Neural cell (in vitro differentiated cells): ENCODE measurements around the gene REV1. TPM values are rescaled to one million over a fixed set of nuclear protein-coding genes. Genes with fewer than 3 reads are reported as not detected.

Experiments
- H2AFZ ChIP-seq: fragments of 200-600, 300-800 bp; sonication (generic), shearing (Covaris generic); 2 replicates; pipeline ENCODE4 v1.6.0; 2014; ENCODE audit warnings: low read depth, mild to moderate bottlenecking, antibody characterized with exemption, low read length, moderate library complexity
- H3F3A ChIP-seq: fragments of 200-600 bp; shearing (Covaris generic); 2 replicates; pipeline ENCODE4 v1.6.1; 2016; ENCODE audit warnings: mild to moderate bottlenecking, moderate library complexity, mixed read lengths, antibody characterized with exemption, low read length; ENCODE audit not compliant: insufficient read depth, poor library complexity, severe bottlenecking
- H3K27ac ChIP-seq: fragments of 200-600, 300-800 bp; sonication (generic), shearing (Covaris generic); 2 replicates; pipeline ENCODE4 v1.5.1; 2014; ENCODE audit warnings: mild to moderate bottlenecking, low read length, moderate library complexity
- H3K27me3 ChIP-seq: fragments of 300-800, 200-600 bp; sonication (generic), shearing (Covaris generic); 2 replicates; pipeline ENCODE4 v1.6.0; 2014; ENCODE audit warnings: mild to moderate bottlenecking, low read depth, low read length, moderate library complexity; ENCODE audit not compliant: insufficient read depth
- H3K36me3 ChIP-seq: fragments of 300-800, 200-600 bp; sonication (generic), shearing (Covaris generic); 2 replicates; pipeline ENCODE4 v1.5.1; 2014; ENCODE audit warnings: mild to moderate bottlenecking, antibody characterized with exemption, low read length, moderate library complexity; ENCODE audit not compliant: insufficient read depth
- H3K4me2 ChIP-seq: fragments of 300-800, 200-600 bp; sonication (generic), shearing (Covaris generic); 2 replicates; pipeline ENCODE4 v1.6.0; 2014; ENCODE audit warnings: mild to moderate bottlenecking, low read length
- H3K4me3 ChIP-seq: fragments of 300-800, 200-600 bp; sonication (generic), shearing (Covaris generic); 2 replicates; pipeline ENCODE4 v1.5.1; 2014; ENCODE audit warnings: mild to moderate bottlenecking, low read length, moderate library complexity
- H3K79me2 ChIP-seq: fragments of 200-600 bp; shearing (Covaris generic); replicated peaks from 2 replicates; pipeline ENCODE4 v1.6.0; 2014; ENCODE audit warnings: mild to moderate bottlenecking, low read length, moderate library complexity; ENCODE audit not compliant: insufficient read depth
- H3K9ac ChIP-seq: fragments of 300-800, 200-600 bp; sonication (generic), shearing (Covaris generic); 2 replicates; pipeline ENCODE4 v1.6.1; 2016; ENCODE audit warnings: mild to moderate bottlenecking, low read length, mixed read lengths
- H3K9me2 ChIP-seq: fragments of 200-600 bp; shearing (Covaris generic); 2 replicates; pipeline ENCODE4 v1.6.1; 2016; ENCODE audit warnings: mild to moderate bottlenecking, low read length, mixed read lengths; ENCODE audit not compliant: insufficient read depth
- H3K9me3 ChIP-seq: fragments of 200-600, 300-800 bp; sonication (generic), shearing (Covaris generic); 2 replicates; pipeline ENCODE4 v1.6.1; 2016; ENCODE audit warnings: mild to moderate bottlenecking, mixed run types, low read length, moderate library complexity, mixed read lengths
- H4K20me1 ChIP-seq: fragments of 200-600 bp; shearing (Covaris generic); 2 replicates; pipeline ENCODE4 v1.6.1; 2016; ENCODE audit warnings: mild to moderate bottlenecking, mixed run types; ENCODE audit not compliant: insufficient read depth
- EP300 ChIP-seq: fragments of 450-650 bp; conservative IDR thresholded peaks from 2 replicates; pipeline ENCODE4 v1.6.1; 2014; ENCODE audit warnings: antibody characterized with exemption, mild to moderate bottlenecking, moderate library complexity; ENCODE audit not compliant: poor library complexity, severe bottlenecking
- EZH2 ChIP-seq: fragments of 200-600, 300-800 bp; shearing (Covaris generic), sonication (generic); IDR thresholded peaks from 2 replicates; pipeline ENCODE4 v1.6.1; 2014; ENCODE audit warnings: antibody characterized with exemption, low read length, borderline replicate concordance, mild to moderate bottlenecking; ENCODE audit not compliant: insufficient read depth, poor library complexity, severe bottlenecking
- MXI1 ChIP-seq: fragments of 450-650 bp; conservative IDR thresholded peaks from 2 replicates; pipeline ENCODE4 v1.6.1; 2014; ENCODE audit warnings: antibody characterized with exemption, mild to moderate bottlenecking; ENCODE audit not compliant: poor library complexity, severe bottlenecking
- POLR2AphosphoS5 ChIP-seq: IDR thresholded peaks from 2 replicates; pipeline ENCODE4 v1.6.1; 2012
- RAD21 ChIP-seq: fragments of 450-650 bp; conservative IDR thresholded peaks from 2 replicates; pipeline ENCODE4 v1.6.1; 2014; ENCODE audit warnings: antibody characterized with exemption, mild to moderate bottlenecking, moderate library complexity
- SMC3 ChIP-seq: fragments of 450-650 bp; conservative IDR thresholded peaks from 2 replicates; pipeline ENCODE4 v1.6.1; 2014; ENCODE audit warnings: antibody characterized with exemption, mild to moderate bottlenecking, moderate library complexity; ENCODE audit not compliant: poor library complexity
- TAF1 ChIP-seq: IDR thresholded peaks from 2 replicates; pipeline ENCODE4 v1.6.1; 2012; ENCODE audit warnings: low read depth
- polyA plus RNA-seq: library from polyadenylated mRNA; depleted of rRNA; stranded (reverse); fragments of >200 nt; gene quantifications from 2 replicates; pipeline ENCODE4 v1.2.3, GENCODE V29; 2014
- TF ChIP-seq, protein P1 (sequence below): fragments of 450-650 bp; IDR thresholded peaks from 2 replicates; pipeline ENCODE4 v1.5.1; 2014; ENCODE audit warnings: antibody characterized with exemption, mild to moderate bottlenecking, moderate library complexity; ENCODE audit not compliant: poor library complexity, severe bottlenecking
- TF ChIP-seq, protein P2 (sequence below): IDR thresholded peaks from 2 replicates; pipeline ENCODE4 v1.6.1; 2012; ENCODE audit warnings: borderline replicate concordance

Gene REV1
- polyA plus RNA-seq, 1 donor from 2014 or later, result 84.1 TPM

DNA sequence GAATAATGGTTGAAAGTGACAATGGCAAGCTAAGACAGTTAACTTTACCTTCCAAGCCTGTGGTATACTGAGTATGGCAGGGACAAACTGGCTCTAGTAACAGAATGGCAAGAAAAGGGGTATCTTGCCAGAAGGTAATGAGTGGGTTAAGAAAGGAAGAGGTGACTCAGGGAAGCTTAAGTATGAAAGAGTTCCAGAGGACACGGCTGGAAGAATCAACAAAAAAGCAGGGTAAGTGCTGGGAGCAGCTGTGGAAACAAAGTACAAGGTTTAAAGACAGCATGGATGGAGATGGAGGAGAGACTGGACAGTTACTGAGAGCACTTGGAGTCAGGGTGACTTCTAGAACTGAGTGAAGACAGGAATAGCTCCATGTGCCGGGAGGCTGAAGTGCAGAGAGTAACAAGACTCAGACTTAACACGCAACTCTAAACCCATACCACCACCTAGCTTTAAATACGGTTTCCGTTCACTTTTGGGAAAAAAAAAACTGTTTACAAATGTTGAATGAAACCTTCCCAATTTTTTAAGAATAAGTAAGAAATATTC, 69.0 kb downstream of the REV1 start:
- Histone ChIP-seq H4K20me1 (no peaks in the 10 kb centered on the region), H3K79me2 (no peaks in the 10 kb centered on the region), H3K27me3 (no peaks in the 10 kb centered on the region), H3F3A (no peaks in the 10 kb centered on the region), H2AFZ (no peak overlapping the region), H3K4me3 (no peak overlapping the region), H3K4me2 (no peak overlapping the region), H3K36me3 (peaks cover 24% of the 10 kb centered on the region), H3K9ac (no peak overlapping the region), H3K9me3 (no peaks in the 10 kb centered on the region), H3K9me2 (no peaks in the 10 kb centered on the region), H3K27ac (no peak overlapping the region)
- TF ChIP-seq TAF1 (no peak), EP300 (no peak), RAD21 (no peak), POLR2AphosphoS5 (no peak), SMC3 (no peak), MXI1 (no peak), EZH2 (no peak)
- TF ChIP-seq, protein P1, sequence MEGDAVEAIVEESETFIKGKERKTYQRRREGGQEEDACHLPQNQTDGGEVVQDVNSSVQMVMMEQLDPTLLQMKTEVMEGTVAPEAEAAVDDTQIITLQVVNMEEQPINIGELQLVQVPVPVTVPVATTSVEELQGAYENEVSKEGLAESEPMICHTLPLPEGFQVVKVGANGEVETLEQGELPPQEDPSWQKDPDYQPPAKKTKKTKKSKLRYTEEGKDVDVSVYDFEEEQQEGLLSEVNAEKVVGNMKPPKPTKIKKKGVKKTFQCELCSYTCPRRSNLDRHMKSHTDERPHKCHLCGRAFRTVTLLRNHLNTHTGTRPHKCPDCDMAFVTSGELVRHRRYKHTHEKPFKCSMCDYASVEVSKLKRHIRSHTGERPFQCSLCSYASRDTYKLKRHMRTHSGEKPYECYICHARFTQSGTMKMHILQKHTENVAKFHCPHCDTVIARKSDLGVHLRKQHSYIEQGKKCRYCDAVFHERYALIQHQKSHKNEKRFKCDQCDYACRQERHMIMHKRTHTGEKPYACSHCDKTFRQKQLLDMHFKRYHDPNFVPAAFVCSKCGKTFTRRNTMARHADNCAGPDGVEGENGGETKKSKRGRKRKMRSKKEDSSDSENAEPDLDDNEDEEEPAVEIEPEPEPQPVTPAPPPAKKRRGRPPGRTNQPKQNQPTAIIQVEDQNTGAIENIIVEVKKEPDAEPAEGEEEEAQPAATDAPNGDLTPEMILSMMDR, result no peak
- TF ChIP-seq, protein P2, sequence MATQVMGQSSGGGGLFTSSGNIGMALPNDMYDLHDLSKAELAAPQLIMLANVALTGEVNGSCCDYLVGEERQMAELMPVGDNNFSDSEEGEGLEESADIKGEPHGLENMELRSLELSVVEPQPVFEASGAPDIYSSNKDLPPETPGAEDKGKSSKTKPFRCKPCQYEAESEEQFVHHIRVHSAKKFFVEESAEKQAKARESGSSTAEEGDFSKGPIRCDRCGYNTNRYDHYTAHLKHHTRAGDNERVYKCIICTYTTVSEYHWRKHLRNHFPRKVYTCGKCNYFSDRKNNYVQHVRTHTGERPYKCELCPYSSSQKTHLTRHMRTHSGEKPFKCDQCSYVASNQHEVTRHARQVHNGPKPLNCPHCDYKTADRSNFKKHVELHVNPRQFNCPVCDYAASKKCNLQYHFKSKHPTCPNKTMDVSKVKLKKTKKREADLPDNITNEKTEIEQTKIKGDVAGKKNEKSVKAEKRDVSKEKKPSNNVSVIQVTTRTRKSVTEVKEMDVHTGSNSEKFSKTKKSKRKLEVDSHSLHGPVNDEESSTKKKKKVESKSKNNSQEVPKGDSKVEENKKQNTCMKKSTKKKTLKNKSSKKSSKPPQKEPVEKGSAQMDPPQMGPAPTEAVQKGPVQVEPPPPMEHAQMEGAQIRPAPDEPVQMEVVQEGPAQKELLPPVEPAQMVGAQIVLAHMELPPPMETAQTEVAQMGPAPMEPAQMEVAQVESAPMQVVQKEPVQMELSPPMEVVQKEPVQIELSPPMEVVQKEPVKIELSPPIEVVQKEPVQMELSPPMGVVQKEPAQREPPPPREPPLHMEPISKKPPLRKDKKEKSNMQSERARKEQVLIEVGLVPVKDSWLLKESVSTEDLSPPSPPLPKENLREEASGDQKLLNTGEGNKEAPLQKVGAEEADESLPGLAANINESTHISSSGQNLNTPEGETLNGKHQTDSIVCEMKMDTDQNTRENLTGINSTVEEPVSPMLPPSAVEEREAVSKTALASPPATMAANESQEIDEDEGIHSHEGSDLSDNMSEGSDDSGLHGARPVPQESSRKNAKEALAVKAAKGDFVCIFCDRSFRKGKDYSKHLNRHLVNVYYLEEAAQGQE, result no peak

DNA sequence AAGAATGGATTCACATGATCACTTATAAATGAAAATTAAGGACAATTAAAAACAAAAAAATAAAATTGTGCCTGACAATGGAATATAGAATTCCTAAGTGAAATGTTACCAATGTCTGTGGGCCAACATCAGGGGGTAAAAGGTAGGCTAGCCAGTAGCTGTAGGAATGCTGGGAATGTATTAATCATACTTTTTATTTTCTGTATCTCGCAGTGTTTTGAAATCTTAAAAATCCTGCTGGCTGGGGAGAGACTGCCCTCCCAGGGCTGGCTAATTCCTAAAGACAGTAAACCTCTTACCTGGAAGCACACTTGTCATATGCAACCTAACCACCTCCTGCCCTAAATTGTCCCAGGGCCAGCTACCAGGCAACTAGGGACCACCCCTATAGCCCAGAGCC, 69.8 kb downstream of the REV1 start:
- Histone ChIP-seq H3K4me2 (no peak overlapping the region), H3K4me3 (no peak overlapping the region), H4K20me1 (no peaks in the 10 kb centered on the region), H3K9me2 (no peaks in the 10 kb centered on the region), H3K27me3 (no peaks in the 10 kb centered on the region), H3K79me2 (no peaks in the 10 kb centered on the region), H3K27ac (no peak overlapping the region), H3K9ac (no peak overlapping the region), H3K36me3 (peaks cover 29% of the 10 kb centered on the region), H3F3A (no peaks in the 10 kb centered on the region), H2AFZ (no peak overlapping the region), H3K9me3 (no peaks in the 10 kb centered on the region)
- TF ChIP-seq MXI1 (no peak), POLR2AphosphoS5 (no peak), EZH2 (no peak), EP300 (no peak), SMC3 (no peak), RAD21 (no peak), TAF1 (no peak)
- TF ChIP-seq, protein P2, result no peak
- TF ChIP-seq, protein P1, result no peak
